GM23338 (cell line): ENCODE results near the gene DLG2. TPM values are rescaled to one million over a fixed set of nuclear protein-coding genes. Genes with fewer than 3 reads are reported as not detected.

ENCODE experiments used
- ATAC-seq: fragments of 200-7000 bp; cut with Tn5 transposase; 3 replicates; pipeline ENCODE4 v1.9.1; 2020
- DNase-seq: peaks from one replicate; pipeline ENCODE4 v3.0.0-alpha.2; 2015; ENCODE audit warnings: low spot score
- H2AFZ ChIP-seq: fragments of 200-600 bp; sonication (generic); 2 replicates; pipeline ENCODE4 v1.8.0; 2016; ENCODE audit warnings: antibody characterized with exemption, mild to moderate bottlenecking, moderate library complexity
- H3F3A ChIP-seq: fragments of 200-600 bp; sonication (generic); replicated peaks from 2 replicates; pipeline ENCODE4 v1.8.0; 2017; ENCODE audit warnings: antibody characterized with exemption, mixed run types, low read depth
- H3K27ac ChIP-seq: fragments of 200-600 bp; sonication (generic); 2 replicates; pipeline ENCODE4 v1.6.1; 2016; ENCODE audit warnings: low read depth
- H3K27me3 ChIP-seq: fragments of 200-600 bp; sonication (generic); 2 replicates; pipeline ENCODE4 v1.8.0; 2016; ENCODE audit warnings: mild to moderate bottlenecking, mixed run types, moderate library complexity; ENCODE audit not compliant: insufficient read depth
- H3K36me3 ChIP-seq: fragments of 200-600 bp; sonication (generic); 2 replicates; pipeline ENCODE4 v1.8.0; 2016; ENCODE audit warnings: mild to moderate bottlenecking; ENCODE audit not compliant: insufficient read depth
- H3K4me1 ChIP-seq: fragments of 200-600 bp; sonication (generic); 2 replicates; pipeline ENCODE4 v1.8.0; 2016; ENCODE audit warnings: mild to moderate bottlenecking, moderate library complexity; ENCODE audit not compliant: insufficient read depth
- H3K4me2 ChIP-seq: fragments of 200-600 bp; sonication (generic); 2 replicates; pipeline ENCODE4 v1.7.1; 2017; ENCODE audit warnings: mixed run types
- H3K4me3 ChIP-seq: fragments of 200-600 bp; sonication (generic); 2 replicates; pipeline ENCODE4 v1.6.1; 2016; ENCODE audit warnings: mixed run types
- H3K79me2 ChIP-seq: fragments of 200-600 bp; sonication (generic); replicated peaks from 2 replicates; pipeline ENCODE4 v1.8.0; 2017; ENCODE audit warnings: mild to moderate bottlenecking; ENCODE audit not compliant: insufficient read depth
- H3K9me2 ChIP-seq: fragments of 200-600 bp; sonication (generic); 2 replicates; pipeline ENCODE4 v1.8.0; 2017; ENCODE audit not compliant: insufficient read depth
- H4K20me1 ChIP-seq: fragments of 200-600 bp; sonication (generic); replicated peaks from 2 replicates; pipeline ENCODE4 v1.8.0; 2017; ENCODE audit warnings: mild to moderate bottlenecking; ENCODE audit not compliant: insufficient read depth
- H3K27ac Mint-ChIP-seq: 2 replicates; pipeline ENCODE4 v1.8.0; 2020; ENCODE audit warnings: inconsistent platforms, mild to moderate bottlenecking, moderate library complexity, mixed read lengths
- H3K27me3 Mint-ChIP-seq: 3 replicates; pipeline ENCODE4 v1.8.0; 2022; ENCODE audit warnings: low read depth, mild to moderate bottlenecking, moderate library complexity, mixed read lengths, inconsistent platforms; ENCODE audit not compliant: insufficient read depth, poor library complexity
- H3K36me3 Mint-ChIP-seq: 3 replicates; pipeline ENCODE4 v1.8.0; 2021; ENCODE audit warnings: low read depth, mild to moderate bottlenecking, inconsistent platforms, moderate library complexity, mixed read lengths
- H3K4me1 Mint-ChIP-seq: 3 replicates; pipeline ENCODE4 v1.8.0; 2020; ENCODE audit warnings: mild to moderate bottlenecking, inconsistent platforms, mixed read lengths
- H3K4me3 Mint-ChIP-seq: 3 replicates; pipeline ENCODE4 v1.8.0; 2021; ENCODE audit warnings: moderate library complexity, mild to moderate bottlenecking, inconsistent platforms, mixed read lengths
- H3K9me3 Mint-ChIP-seq: 3 replicates; pipeline ENCODE4 v1.8.0; 2020; ENCODE audit warnings: moderate library complexity, mild to moderate bottlenecking, inconsistent platforms, mixed read lengths
- CREB1 ChIP-seq: fragments of 250-450 bp; sonication (Bioruptor Pico); IDR thresholded peaks from 2 replicates; pipeline ENCODE4 v1.5.0; 2020; ENCODE audit warnings: low read depth, mild to moderate bottlenecking, moderate library complexity
- CTCF ChIP-seq, 2 experiments: fragments of 200-600 bp in 1 of 2; sonication (generic) in 1 of 2; conservative IDR thresholded peaks; 2 replicates each; pipeline versions ENCODE4 v1.5.1 to v1.6.1; 2016 to 2017; ENCODE audit warnings: antibody characterized with exemption in 2 of 2, low read depth in 2 of 2, mild to moderate bottlenecking in 2 of 2, moderate library complexity in 1 of 2
- ETS1 ChIP-seq: IDR thresholded peaks from 2 replicates; pipeline ENCODE4 v1.6.1; 2016; ENCODE audit warnings: antibody characterized with exemption
- EZH2 ChIP-seq: fragments of 200-600 bp; sonication (generic); IDR thresholded peaks from one replicate; pipeline ENCODE4 v1.8.0; 2017; ENCODE audit warnings: antibody characterized with exemption, mild to moderate bottlenecking, low read depth; ENCODE audit not compliant: unreplicated experiment
- EZH2phosphoT487 ChIP-seq: fragments of 200-600 bp; sonication (generic); IDR thresholded peaks from one replicate; pipeline ENCODE4 v1.8.1; 2018; ENCODE audit warnings: antibody characterized with exemption; ENCODE audit not compliant: unreplicated experiment
- JUNB ChIP-seq: IDR thresholded peaks from one replicate; pipeline ENCODE4 v1.6.1; 2016; ENCODE audit warnings: antibody characterized with exemption; ENCODE audit not compliant: unreplicated experiment
- NANOG ChIP-seq: IDR thresholded peaks from 2 replicates; pipeline ENCODE4 v1.6.1; 2016; ENCODE audit warnings: antibody characterized with exemption, borderline replicate concordance
- POLR2AphosphoS5 ChIP-seq: IDR thresholded peaks from 2 replicates; pipeline ENCODE4 v1.6.1; 2016; ENCODE audit warnings: antibody characterized with exemption, low read depth
- REST ChIP-seq: IDR thresholded peaks from one replicate; pipeline ENCODE4 v1.6.1; 2018; ENCODE audit warnings: antibody characterized with exemption; ENCODE audit not compliant: unreplicated experiment
- STAT1 ChIP-seq: IDR thresholded peaks from one replicate; pipeline ENCODE4 v1.6.1; 2016; ENCODE audit warnings: antibody characterized with exemption; ENCODE audit not compliant: unreplicated experiment
- ZNF114 ChIP-seq: fragments of 250-450 bp; sonication (Bioruptor Pico); IDR thresholded peaks from 2 replicates; pipeline ENCODE4 v1.5.0; 2020; ENCODE audit warnings: mild to moderate bottlenecking, moderate library complexity
- ZNF331 ChIP-seq: fragments of 250-450 bp; sonication (Bioruptor Pico); IDR thresholded peaks from 2 replicates; pipeline ENCODE4 v1.5.0; 2020; ENCODE audit warnings: low read depth, mild to moderate bottlenecking, moderate library complexity
- ZNF462 ChIP-seq: fragments of 250-450 bp; sonication (Bioruptor Pico); IDR thresholded peaks from 2 replicates; pipeline ENCODE4 v1.5.0; 2020; ENCODE audit warnings: mild to moderate bottlenecking, moderate library complexity
- polyA plus RNA-seq: library from polyadenylated mRNA; unstranded; fragments of >200 nt; fragmentation: Nextera tagmentation; extraction: Ambion mirVana; gene quantifications from 2 replicates; pipeline ENCODE4 v1.2.1, GENCODE V29; 2016
- total RNA-seq: library from RNA; depleted of rRNA; stranded (reverse); fragments of >200 nt; shearing (Covaris generic); gene quantifications from 2 replicates; pipeline ENCODE4 v1.2.3, GENCODE V29; 2014

The DLG2 gene
- total and polyA plus RNA-seq, 2 experiments from 2014 or later: 19.8 to 21.5 TPM

GRCh38 chr11:85355921-85356320, 271.2 kb downstream of the DLG2 start:
- Histone ChIP-seq H3K27ac (no peak overlapping the region), H3K4me1 (peaks cover 3% of the 10 kb centered on the region; the same call in 1 of the 2 replicates), H2AFZ (no peak overlapping the region), H3K36me3 (no peaks in the 10 kb centered on the region), H4K20me1 (no peaks in the 10 kb centered on the region), H3K79me2 (no peaks in the 10 kb centered on the region), H3K4me3 (no peak overlapping the region), H3F3A (no peaks in the 10 kb centered on the region), H3K9me2 (no peaks in the 10 kb centered on the region), H3K4me2 (no peak overlapping the region), H3K27me3 (no peaks in the 10 kb centered on the region)
- H3K9me3 Mint-ChIP-seq: peaks cover 2% of the 10 kb centered on the region; the same call in 2 of the 3 replicates
- no peaks in the 10 kb centered on the region; the same call in 1 of the 3 replicates for H3K4me1 Mint-ChIP-seq
- no peak overlapping the region for H3K27ac Mint-ChIP-seq
- no peak for TF ChIP-seq CTCF (conservative IDR thresholded peaks at IDR 0.05; ENCODE audit: low read depth in 2 of 2)
- TF ChIP-seq EZH2: no peak
- TF ChIP-seq NANOG: no peak
- TF ChIP-seq ZNF331 (CRISPR knock-in tag): no peak
- TF ChIP-seq ETS1: no peak
- TF ChIP-seq EZH2phosphoT487: no peak
- TF ChIP-seq CREB1: no peak
- TF ChIP-seq STAT1: no peak
- no peak for TF ChIP-seq JUNB
- no peak for TF ChIP-seq ZNF462 (CRISPR knock-in tag)
- TF ChIP-seq REST: no peak
- TF ChIP-seq POLR2AphosphoS5: no peak
- no peak for TF ChIP-seq ZNF114
- H3K27me3 Mint-ChIP-seq: no peaks in the 10 kb centered on the region
- DNase-seq (no peak), ATAC-seq (no peak)
- H3K4me3 Mint-ChIP-seq: no peak overlapping the region
- H3K36me3 Mint-ChIP-seq: peaks cover 10% of the 10 kb centered on the region
